MCF 10A (cell line): Measurements from ENCODE around the gene CCDC6. TPM values are rescaled to one million over a fixed set of nuclear protein-coding genes. Genes with fewer than 3 reads are reported as not detected.
A peak's percentile ranks its signal among the peaks of the same experiment; 100 is the strongest.
"Not testable (repeated sequence)": the region's sequence is repeated elsewhere in the genome, so short reads cannot be mapped to it uniquely, and the experiment has no call there.

Source experiments
- Bru-seq: library from RNA; stranded (reverse); fragments of 400-500 nt; gene quantifications from one replicate; lab custom pipeline; 2021; lab: Mats Ljungman, UMichigan
- BruChase-seq, 2 experiments: library from RNA; stranded (reverse); fragments of 400-500 nt; gene quantifications; one replicate each; lab custom pipeline; 2021; lab: Mats Ljungman, UMichigan
- BruUV-seq: library from RNA; stranded (reverse); fragments of 400-500 nt; replicated peaks from 2 replicates; lab custom pipeline; 2021; lab: Mats Ljungman, UMichigan
- CTCF ChIA-PET: fragments of 300-600 bp; sonication (Branson Sonifier 250); formaldehyde crosslinking; extraction: SDS; loops from one replicate; lab custom pipeline; 2021; ENCODE audit warnings: antibody characterized with exemption, inconsistent platforms; lab: Yijun Ruan, JAX
- POLR2A ChIA-PET: fragments of 300-600, 350-650 bp; sonication (Branson Sonifier 250); formaldehyde crosslinking; extraction: SDS; loops from one replicate; lab custom pipeline; 2020; ENCODE audit warnings: antibody characterized with exemption, inconsistent platforms; lab: Yijun Ruan, JAX
- DNase-seq: peaks from one replicate; pipeline ENCODE4 v3.0.0-alpha.2; 2018; ENCODE audit not compliant: unreplicated experiment
- H3K27ac Mint-ChIP-seq: one replicate; pipeline ENCODE4 v1.8.0; 2022; ENCODE audit warnings: mild to moderate bottlenecking, low read depth, mixed read lengths; ENCODE audit not compliant: unreplicated experiment
- H3K27me3 Mint-ChIP-seq: one replicate; pipeline ENCODE4 v1.8.0; 2022; ENCODE audit warnings: mixed read lengths; ENCODE audit not compliant: insufficient read depth, unreplicated experiment
- H3K36me3 Mint-ChIP-seq: one replicate; pipeline ENCODE4 v1.8.0; 2022; ENCODE audit warnings: mild to moderate bottlenecking, moderate library complexity, mixed read lengths; ENCODE audit not compliant: insufficient read depth, unreplicated experiment
- H3K4me1 Mint-ChIP-seq: one replicate; pipeline ENCODE4 v1.8.0; 2022; ENCODE audit warnings: mixed read lengths; ENCODE audit not compliant: insufficient read depth, unreplicated experiment
- H3K4me3 Mint-ChIP-seq: one replicate; pipeline ENCODE4 v1.8.0; 2022; ENCODE audit warnings: mild to moderate bottlenecking, moderate library complexity, mixed read lengths; ENCODE audit not compliant: unreplicated experiment
- H3K9me3 Mint-ChIP-seq: one replicate; pipeline ENCODE4 v1.8.0; 2022; ENCODE audit warnings: mixed read lengths; ENCODE audit not compliant: unreplicated experiment
- CTCF ChIP-seq: fragments of 200-600 bp; IDR thresholded peaks from one replicate; pipeline ENCODE4 v1.8.0; 2022; ENCODE audit warnings: antibody characterized with exemption, mild to moderate bottlenecking; ENCODE audit not compliant: unreplicated experiment
- intact Hi-C: fragments of 100-400 bp; cut with micrococcal nuclease; formaldehyde crosslinking; loops from 2 replicates; pipeline ENCODE4 v1.14.1; 2022
- long read RNA-seq: library from polyadenylated mRNA; stranded (forward); transcript quantifications from one replicate; pipeline ENCODE4 v2.0.0, GENCODE V29; 2022
- total RNA-seq: library from RNA; stranded (reverse); gene quantifications from 2 replicates; pipeline ENCODE4 v1.2.3, GENCODE V29; 2022

The CCDC6 gene
- total RNA-seq (56.6 and 66.4 TPM in 2 replicates), Bru-seq, nascent RNA (percentile 81 among the genes with signal in this experiment), BruChase-seq, experiment 1, labeled RNA remaining after a 6-hour chase (percentile 88 among the genes with signal in this experiment), BruChase-seq, experiment 2, labeled RNA remaining after a 2-hour chase (percentile 77 among the genes with signal in this experiment)
- long read RNA-seq, full-length matches to known transcripts = 44 of 87 reads
- long read RNA-seq, partial matches to known transcripts = 19 of 87 reads
- long read RNA-seq, other reads (novel, unspliced or antisense) = 24 of 87 reads

- CTCF ChIA-PET = interaction anchor here (0.6 to 6.0 kb wide), 33 partner anchors 13 to 653 kb away, joined by 3 to 127 read pairs (median 4); no protein-coding TSS in a partner anchor
- Mint-ChIP-seq H3K4me3 (peak within 1 kb of the TSS; percentile 87), H3K9me3 (no peaks in the 10 kb centered on the region), H3K27me3 (no peaks in the 10 kb centered on the region), H3K36me3 (peaks cover 7% of the 10 kb centered on the region), H3K27ac (peak within 1 kb of the TSS; percentile 86), H3K4me1 (peaks cover 47% of the 10 kb centered on the region)
- intact Hi-C loops = loop anchor here (1.0 to 5.0 kb wide), 6 partner anchors 34 to 280 kb away; no protein-coding TSS in a partner anchor
- POLR2A ChIA-PET = interaction anchor here (0.6 to 9.8 kb wide), 20 partner anchors 9 to 1026 kb away, joined by 3 to 130 read pairs (median 4); no protein-coding TSS in a partner anchor
- TSS peak; percentile 74 for BruUV-seq
- peak; percentile 50 for TF ChIP-seq CTCF
- peak; percentile 92 for DNase-seq
Measured at GRCh38 chr10:59906417-59907202, at the start of gene CCDC6. Gene CCDC6 (minus strand): TSS chr10:59906556. CDS start chr10:59906424, 132 bp downstream.

- Mint-ChIP-seq H3K36me3 (no peaks in the 10 kb centered on the region), H3K4me3 (no peak overlapping the region), H3K9me3 (no peaks in the 10 kb centered on the region), H3K27ac (no peak overlapping the region), H3K27me3 (no peaks in the 10 kb centered on the region), H3K4me1 (no peaks in the 10 kb centered on the region)
- ChIA-PET CTCF (no interaction called here), POLR2A (interaction anchor here (0.7 to 0.8 kb wide), 3 partner anchors 9 to 15 kb away, joined by 3 to 4 read pairs (median 4); no protein-coding TSS in a partner anchor)
- intact Hi-C loops = no loop called here
- no TSS peak for BruUV-seq
- DNase-seq = no peak
- TF ChIP-seq CTCF = no peak
Measured at GRCh38 chr10:59954296-59954695, 47.9 kb upstream of the CCDC6 start.

- H3K4me1 Mint-ChIP-seq, H3K27me3 Mint-ChIP-seq, intact Hi-C loops, BruUV-seq, H3K27ac Mint-ChIP-seq, H3K9me3 Mint-ChIP-seq, H3K4me3 Mint-ChIP-seq, H3K36me3 Mint-ChIP-seq, DNase-seq: not testable (repeated sequence)
- POLR2A ChIA-PET = interaction anchor here (0.7 kb wide), 1 partner anchor 15 kb away, joined by 3 read pairs; no protein-coding TSS in a partner anchor
- CTCF ChIA-PET = interaction anchor here (0.7 kb wide), 1 partner anchor 9 kb away, joined by 5 read pairs; no protein-coding TSS in a partner anchor
Measured at GRCh38 chr10:59953711-59954110, 47.4 kb upstream of the CCDC6 start.

- H3K9me3 Mint-ChIP-seq = no peaks in the 10 kb centered on the region
- H3K36me3 Mint-ChIP-seq = no peaks in the 10 kb centered on the region
- H3K27me3 Mint-ChIP-seq = peaks cover 11% of the 10 kb centered on the region
- intact Hi-C loops = no loop called here
- ChIA-PET POLR2A (no interaction called here), CTCF (no interaction called here)
- BruUV-seq = no TSS peak
- peaks cover 8% of the 10 kb centered on the region for H3K4me1 Mint-ChIP-seq
- no peak for TF ChIP-seq CTCF
- no peak overlapping the region for H3K4me3 Mint-ChIP-seq
- H3K27ac Mint-ChIP-seq = no peak overlapping the region
- DNase-seq = no peak
Measured at GRCh38 chr10:59950105-59950504, 43.7 kb upstream of the CCDC6 start.
